Measurements from ENCODE around the gene UBXN4.
"Not testable (repeated sequence)": the region's sequence is repeated elsewhere in the genome, so short reads cannot be mapped to it uniquely, and the experiment has no call there.

Gene UBXN4

DNA sequence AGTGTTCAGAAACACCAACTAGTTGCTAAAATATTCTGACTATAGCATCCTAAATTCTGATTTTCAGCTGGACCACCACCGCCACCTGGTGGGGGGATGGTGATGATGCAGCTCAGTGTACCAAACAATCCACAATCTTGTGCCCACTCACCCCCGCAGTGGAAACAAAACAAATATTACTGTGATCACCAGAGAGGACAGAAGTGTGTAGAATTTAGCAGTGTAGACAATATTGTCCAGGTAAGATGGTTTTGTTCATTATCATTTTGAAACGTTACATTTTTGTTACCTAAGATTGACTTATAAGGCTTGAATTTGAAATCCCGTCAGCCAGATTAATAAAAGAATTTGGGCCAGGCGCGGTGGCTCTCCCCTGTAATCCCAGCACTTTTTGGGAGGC lies 31.7 kb upstream of the UBXN4 start:
- H3K27ac ChIP-seq, result no peak overlapping the region
- no peak for TF ChIP-seq ZFX (IDR thresholded peaks at IDR 0.05; ENCODE audit: borderline replicate concordance)
- TF ChIP-seq, protein P1, sequence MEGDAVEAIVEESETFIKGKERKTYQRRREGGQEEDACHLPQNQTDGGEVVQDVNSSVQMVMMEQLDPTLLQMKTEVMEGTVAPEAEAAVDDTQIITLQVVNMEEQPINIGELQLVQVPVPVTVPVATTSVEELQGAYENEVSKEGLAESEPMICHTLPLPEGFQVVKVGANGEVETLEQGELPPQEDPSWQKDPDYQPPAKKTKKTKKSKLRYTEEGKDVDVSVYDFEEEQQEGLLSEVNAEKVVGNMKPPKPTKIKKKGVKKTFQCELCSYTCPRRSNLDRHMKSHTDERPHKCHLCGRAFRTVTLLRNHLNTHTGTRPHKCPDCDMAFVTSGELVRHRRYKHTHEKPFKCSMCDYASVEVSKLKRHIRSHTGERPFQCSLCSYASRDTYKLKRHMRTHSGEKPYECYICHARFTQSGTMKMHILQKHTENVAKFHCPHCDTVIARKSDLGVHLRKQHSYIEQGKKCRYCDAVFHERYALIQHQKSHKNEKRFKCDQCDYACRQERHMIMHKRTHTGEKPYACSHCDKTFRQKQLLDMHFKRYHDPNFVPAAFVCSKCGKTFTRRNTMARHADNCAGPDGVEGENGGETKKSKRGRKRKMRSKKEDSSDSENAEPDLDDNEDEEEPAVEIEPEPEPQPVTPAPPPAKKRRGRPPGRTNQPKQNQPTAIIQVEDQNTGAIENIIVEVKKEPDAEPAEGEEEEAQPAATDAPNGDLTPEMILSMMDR (IDR thresholded peaks at IDR 0.05), result peak; percentile 76

DNA sequence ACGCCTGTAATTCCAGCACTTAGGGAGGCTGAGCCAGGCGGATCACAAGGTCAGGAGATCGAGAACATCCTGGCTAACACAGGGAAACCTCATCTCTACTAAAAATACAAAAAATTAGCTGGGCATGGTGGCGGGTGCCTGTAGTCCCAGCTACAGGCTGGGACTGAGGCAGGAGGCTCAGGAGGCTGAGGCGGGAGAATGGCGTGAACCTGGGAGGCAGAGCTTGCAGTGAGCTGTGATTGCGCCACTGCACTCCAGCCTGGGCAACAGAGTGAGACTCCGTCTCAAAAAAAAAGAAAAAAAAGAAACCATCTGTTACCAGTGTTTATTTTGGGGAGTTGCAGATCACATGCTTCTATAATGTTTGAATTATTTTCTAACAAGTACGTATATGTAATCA lies 26.6 kb upstream of the UBXN4 start:
- H3K27ac ChIP-seq, result not testable (repeated sequence)

DNA sequence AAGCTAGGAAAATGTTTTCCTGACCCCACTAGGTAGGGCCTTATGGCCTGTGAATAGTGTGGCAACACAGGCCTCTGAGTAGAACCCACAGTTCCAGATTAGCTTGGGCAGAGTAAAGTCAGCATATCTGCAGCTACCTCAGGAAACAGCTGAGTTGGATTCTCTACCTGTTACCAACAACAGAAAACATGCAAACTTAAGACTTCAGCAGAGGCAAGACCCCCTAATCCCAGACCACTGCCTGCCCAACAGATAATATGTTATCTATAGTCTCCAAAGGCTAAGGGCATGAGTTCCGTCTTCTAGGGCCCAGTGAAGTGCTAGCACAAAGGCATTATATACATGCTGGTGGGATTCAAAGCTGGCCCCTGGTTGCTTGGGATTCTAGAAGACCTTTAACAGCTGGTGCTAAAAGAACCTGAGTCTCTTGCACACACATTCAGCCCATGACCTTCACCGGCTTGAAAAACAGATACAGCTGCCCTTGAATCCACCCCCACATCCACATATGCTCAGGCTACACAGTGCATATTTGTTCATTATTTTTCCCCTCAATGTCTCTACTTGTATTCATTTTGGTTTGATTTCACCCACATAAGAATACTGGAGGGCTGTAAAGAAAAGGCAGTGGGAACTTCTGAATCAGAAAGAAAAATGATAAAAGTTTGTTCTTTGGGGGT lies 13.5 kb upstream of the UBXN4 start:
- no peak for TF ChIP-seq ZFX (IDR thresholded peaks at IDR 0.05; ENCODE audit: borderline replicate concordance)
- TF ChIP-seq, protein P1 (IDR thresholded peaks at IDR 0.05), result no peak
- no peak overlapping the region for H3K27ac ChIP-seq

DNA sequence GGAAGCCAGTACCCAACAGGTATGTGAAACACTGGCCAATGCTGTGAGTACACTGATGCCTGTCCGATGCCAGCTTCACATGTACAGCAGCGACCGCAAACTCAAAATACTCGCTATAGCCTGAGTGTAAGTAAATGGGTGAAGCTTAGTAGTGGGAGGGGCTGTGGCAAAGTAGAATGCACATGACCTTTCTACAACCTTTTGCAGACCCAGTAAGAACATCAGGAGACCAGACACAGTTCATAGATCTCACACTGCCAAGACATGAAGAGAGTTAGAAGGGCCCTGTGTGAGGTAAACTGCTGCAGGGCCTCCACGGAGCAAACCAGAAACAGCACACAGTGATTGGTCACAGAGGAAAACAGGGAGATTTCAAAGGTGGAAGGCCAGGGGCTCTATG lies 9.1 kb upstream of the UBXN4 start:
- no peak overlapping the region for H3K27ac ChIP-seq
- no peak for TF ChIP-seq ZFX (IDR thresholded peaks at IDR 0.05; ENCODE audit: borderline replicate concordance)
- TF ChIP-seq, protein P1 (IDR thresholded peaks at IDR 0.05), result no peak

DNA sequence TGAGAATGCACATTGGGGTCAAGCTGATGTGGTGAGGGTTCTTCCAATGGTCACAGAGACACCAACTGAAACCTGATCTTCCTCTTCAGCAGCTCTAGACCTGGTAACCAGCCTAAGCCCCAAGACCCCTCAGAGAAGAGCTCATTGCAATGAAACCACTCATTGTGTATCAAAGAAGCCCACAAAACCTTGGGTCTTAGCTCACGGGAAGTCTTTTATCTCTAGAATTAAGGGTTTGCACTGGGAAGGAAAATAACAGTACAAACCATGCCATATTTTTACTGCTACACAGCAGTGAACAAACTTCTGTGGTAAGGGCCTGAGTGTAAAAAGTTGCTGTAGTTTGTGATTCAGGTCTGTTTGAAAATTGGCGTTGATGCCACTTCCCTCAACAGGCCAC lies 8.6 kb upstream of the UBXN4 start:
- no peak for TF ChIP-seq ZFX (IDR thresholded peaks at IDR 0.05; ENCODE audit: borderline replicate concordance)
- TF ChIP-seq, protein P1 (IDR thresholded peaks at IDR 0.05), result no peak
- H3K27ac ChIP-seq, result no peak overlapping the region

DNA sequence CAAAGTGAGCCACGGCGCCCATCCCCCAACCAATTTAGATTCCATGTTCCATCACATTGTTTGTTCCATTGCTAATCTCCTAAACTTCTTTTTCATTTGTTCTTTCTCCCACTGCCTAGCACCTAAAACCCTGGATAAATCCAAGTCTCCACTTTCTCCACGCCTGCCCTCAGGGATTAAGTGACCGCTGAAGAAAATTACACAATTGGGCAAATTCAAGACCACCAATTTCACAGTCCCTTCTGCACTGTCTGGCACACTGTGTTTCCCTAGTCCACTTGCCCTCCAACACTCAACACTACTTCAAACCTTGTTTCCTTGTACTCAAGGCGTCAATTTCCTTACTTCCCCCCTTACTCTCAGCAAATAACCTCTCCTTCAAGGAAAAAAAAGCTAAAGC lies 5.1 kb upstream of the UBXN4 start:
- TF ChIP-seq, protein P1 (IDR thresholded peaks at IDR 0.05), result no peak
- TF ChIP-seq ZFX (IDR thresholded peaks at IDR 0.05; ENCODE audit: borderline replicate concordance), result no peak
- H3K27ac ChIP-seq, result no peak overlapping the region

DNA sequence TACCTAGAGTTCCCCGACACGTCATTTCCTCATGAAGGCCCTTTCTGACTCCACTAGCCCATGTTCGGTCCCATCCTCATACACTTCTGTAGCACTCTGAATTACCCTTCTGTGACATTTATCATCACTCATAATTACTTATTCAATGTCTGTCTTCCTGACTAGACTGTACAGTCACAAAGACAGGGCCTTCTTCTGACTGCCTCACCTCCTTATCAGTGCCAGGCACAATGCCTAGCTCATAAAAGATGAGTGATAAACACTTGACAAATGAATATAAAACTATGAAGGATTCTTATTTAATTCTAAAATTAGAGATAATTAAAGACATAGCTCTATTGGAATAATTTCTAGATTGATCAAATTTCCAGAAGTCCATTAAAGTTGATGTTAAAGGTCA lies 1.4 kb upstream of the UBXN4 start:
- H3K27ac ChIP-seq, result no peak overlapping the region
- no peak for TF ChIP-seq ZFX (IDR thresholded peaks at IDR 0.05; ENCODE audit: borderline replicate concordance)
- TF ChIP-seq, protein P1 (IDR thresholded peaks at IDR 0.05), result no peak

DNA sequence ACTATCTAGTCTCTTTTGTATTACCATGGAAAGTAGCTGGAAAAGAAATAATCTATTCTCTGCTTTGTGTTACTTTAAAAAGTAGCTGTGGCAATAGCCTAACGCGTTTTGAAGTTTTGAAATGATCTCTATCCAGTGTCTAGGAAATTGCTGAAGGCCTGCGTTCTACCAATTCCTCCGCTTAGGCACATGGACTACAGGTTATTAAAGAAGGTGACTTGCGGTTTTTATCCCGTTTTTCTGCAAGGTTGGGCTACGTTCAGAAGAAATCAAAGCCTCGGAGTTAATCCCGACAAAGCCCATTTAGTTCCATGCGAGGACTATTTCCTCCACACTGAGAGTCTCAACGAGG lies 636 bp upstream of the UBXN4 start:
- no peak for TF ChIP-seq ZFX (IDR thresholded peaks at IDR 0.05; ENCODE audit: borderline replicate concordance)
- TF ChIP-seq, protein P1 (IDR thresholded peaks at IDR 0.05), result no peak
- H3K27ac ChIP-seq, result peak overlapping the region; percentile 85; the same call in 1 of the 2 replicates

Data from 22Rv1 (cell line).